ENCODE measurements around the gene SLC5A7.

Gene SLC5A7
- 0 reads per million in 2 donors for total RNA-seq

- no peak for DNase-seq
Observed at GRCh38 chr2:107986278-107987217, at the start of gene SLC5A7. SLC5A7 (plus strand) TSS chr2:107986524; CDS start chr2:107988156, 1,632 bp downstream.

DNA sequence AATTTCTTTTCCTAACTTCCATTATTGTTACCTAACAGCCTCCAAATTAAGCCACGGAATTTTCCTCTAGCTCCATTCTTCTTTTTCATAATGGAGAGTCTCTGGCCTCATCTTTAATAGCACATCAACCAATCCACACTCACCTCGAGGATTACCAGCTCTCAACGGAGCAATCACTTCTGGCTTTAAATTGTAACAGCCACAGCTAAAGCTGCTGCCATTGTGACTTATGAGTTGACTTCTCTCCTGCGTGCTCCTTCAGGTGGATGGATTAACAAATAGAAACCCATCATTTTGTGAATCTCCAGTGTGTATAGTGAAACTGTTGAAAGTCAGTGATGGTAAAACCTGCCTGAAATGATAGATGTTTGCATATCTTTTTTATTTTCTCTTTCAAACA, 24.9 kb upstream of the SLC5A7 start:
- DNase-seq: no peak

DNA sequence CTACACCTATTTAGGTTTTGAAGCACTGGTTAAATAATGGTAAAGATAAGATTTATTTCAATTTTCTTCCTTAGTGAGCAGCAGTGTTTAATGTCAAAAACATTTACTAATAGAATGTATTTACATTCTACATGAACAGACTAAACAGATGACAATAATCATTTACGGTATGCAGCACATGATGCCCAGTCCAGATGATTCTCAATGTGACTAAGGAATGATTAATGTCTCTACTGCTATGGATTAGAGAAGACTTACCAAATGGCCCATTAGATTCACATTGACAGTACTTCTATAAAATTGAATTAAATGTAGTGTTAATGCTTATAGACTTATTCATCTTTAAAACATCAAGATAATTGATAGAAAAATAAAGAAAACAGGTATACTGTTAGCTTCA, 22.1 kb upstream of the SLC5A7 start:
- no peak for DNase-seq

DNA sequence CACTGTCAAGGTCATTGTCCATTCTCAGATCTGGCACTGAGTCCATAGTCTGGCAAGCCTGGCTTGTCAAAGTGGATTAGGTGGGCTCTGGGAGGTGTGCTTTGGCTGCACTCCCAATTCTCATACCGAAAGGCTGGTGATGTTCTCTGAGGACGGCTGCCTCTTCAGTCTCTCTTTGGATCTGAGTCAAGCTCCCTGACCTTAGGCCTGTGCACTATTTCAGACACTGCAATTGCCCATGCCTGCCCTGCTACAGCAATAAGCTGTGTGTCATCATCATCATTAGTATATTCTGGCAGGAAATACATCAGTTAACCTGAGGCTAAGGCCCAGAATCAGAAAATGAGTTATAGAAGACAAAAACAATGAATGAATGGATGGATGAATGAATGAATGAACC, 1.6 kb upstream of the SLC5A7 start:
- no peak for DNase-seq

DNA sequence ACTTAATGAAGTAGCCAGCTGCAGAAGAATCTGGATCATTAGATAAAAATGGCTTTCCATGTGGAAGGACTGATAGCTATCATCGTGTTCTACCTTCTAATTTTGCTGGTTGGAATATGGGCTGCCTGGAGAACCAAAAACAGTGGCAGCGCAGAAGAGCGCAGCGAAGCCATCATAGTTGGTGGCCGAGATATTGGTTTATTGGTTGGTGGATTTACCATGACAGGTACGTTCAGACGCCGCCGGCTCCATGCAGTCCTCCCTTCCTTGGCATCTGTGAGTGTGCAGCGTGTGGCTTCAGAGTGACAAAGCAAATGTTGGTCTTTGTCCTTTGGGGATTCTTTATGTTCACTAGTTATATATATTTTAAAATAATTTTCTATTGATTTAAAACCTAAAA, 1.8 kb downstream of the SLC5A7 start:
- DNase-seq: no peak

DNA sequence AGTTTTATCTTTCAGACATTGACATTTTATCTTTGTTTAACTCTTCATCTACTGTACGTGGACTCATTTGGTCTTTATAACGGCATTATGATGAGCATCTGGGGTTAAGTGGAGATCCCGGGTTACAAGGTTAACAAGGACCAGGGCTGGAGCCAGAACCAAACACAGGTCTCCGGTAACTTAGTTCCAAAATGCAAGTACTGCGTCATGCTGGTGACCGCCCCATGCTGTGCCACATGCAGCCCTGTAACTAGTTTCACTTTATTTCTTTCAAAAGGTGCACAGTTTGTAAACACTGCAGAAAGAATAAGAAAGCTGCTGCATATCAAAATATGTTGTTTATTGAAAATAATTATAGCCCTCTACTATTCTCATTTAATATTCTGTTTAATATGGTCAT, 3.1 kb downstream of the SLC5A7 start:
- DNase-seq: no peak

- DNase-seq: no peak
Observed at GRCh38 chr2:107990718-107991117, 4.4 kb downstream of the SLC5A7 start.

GRCh38 chr2:107992069-107992468, 5.7 kb downstream of the SLC5A7 start:
- no peak for DNase-seq

DNA sequence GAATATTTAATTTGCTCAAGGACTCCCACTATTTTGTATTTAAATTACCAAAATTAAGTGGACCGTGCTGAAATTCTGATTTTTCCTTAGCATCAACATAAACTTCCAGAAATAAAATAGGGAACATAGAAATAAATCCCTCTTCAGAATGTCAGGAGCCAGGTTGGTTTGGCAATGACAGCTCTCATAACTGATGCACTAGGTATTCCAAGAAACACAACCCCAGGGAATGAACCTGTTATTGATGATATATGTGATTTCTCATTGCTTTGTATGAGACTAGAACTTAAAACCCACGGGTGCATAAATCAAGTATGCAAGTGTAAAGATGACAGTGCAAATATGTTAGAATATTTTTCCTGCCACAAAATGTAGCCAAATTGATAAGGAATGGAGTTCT, 12.8 kb downstream of the SLC5A7 start:
- no peak for DNase-seq

DNA sequence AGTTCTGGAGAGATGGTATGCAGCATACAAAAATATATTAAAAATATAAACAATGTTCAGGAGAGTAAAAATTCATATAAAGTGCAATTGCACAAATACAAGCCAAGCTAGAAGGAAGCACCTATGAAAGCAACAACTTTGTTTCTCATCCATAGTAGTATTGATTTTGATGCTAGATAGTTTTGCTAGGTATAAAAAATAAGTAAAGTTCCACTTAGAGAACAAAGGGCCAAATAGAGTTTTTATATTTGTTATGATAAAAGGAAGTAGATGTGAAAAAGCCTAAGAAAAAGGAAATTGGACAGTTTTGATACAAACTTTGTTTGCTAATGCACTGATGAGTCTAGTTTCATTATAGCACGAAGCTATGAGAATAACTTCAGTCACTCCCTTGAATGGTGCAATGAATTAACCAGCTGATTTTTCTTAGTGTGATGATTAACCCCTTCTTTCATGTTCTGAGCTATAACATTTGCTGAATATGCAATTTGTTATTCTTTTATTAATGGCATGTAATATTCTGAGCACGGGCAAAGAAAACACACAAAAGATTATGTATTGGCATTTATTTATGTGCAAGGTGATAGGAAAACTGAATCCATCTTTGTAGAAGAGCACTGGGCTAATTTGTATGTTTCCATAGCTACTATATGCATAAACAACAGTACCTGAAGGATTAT, 24.7 kb downstream of the SLC5A7 start:
- DNase-seq: no peak

GRCh38 chr2:108013305-108013704, 27.0 kb downstream of the SLC5A7 start:
- DNase-seq: no peak

DNA sequence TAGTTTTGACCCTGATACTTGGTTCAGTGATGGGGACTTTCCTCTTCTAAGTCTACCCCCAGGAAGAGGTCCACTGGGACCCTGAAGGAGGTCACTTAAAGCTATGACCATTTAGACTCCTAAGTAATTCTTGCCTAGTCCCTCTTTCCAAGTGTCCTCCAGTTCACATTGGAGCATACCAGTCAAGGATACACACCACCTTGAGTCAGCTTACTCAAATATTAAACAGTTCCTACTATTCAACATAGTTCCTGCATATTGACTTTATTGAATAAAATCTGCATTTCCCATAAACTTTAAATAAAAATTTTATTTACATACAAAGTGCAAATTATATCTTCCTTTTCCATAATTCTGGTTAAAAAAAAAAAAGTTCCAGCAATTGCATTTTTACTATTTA, 36.3 kb downstream of the SLC5A7 start:
- DNase-seq: no peak

DNA sequence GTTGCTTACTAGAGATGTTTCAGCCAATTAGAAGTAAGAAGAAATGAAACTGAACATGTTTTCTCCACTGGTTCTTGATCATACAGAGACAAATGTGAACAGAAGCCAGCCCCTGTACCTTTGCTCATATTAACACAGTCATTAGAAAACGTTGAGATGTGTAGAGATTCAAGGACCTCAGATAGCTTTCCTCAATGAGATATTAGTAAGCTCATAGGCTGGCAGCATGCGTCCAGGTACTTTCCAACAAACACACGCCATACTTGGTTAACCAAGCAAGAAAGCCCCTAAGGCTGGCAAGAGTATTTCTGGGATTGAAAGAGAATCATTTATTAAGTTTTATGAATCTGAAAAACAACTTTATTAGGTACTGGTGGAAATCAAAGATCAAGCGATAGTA, 37.5 kb downstream of the SLC5A7 start:
- no peak for DNase-seq

DNA sequence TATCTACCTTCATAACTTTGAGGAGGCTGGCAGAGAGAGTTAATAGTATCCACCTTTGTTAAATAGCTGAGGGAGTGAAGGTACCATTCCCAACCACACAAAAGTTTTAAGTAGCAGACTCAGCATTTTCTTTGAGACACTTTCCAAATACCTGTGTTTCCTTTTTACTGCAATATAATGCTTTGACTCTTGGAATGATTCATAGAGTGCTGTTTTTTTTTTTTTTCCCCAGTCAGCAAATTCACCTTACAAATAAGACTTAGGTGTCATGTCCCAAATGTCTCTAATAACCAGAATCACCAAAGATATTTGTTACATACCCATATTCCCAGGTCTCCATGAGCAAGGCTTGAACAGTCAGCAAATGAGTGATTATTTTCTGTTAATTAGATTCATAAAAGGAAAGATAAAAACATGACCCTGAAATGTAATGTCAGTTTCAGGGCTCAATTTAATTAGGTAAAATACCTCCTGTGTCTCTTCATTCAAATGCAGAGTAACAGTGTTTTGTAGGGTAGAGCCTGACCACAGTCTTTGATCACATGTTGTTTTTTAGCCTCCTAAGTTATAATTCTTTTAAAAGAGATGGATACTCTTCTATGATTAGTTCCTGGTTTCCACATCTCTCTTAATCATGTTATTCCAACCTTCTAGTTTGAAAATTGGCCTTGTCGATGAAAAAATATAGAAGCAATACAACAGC, 39.9 kb downstream of the SLC5A7 start:
- no peak for DNase-seq

- no peak for DNase-seq
Observed at GRCh38 chr2:108029496-108029895, 43.2 kb downstream of the SLC5A7 start.

GRCh38 chr2:108029912-108030311, 43.6 kb downstream of the SLC5A7 start:
- no peak for DNase-seq

- DNase-seq: no peak
Observed at GRCh38 chr2:108031471-108031941, 45.2 kb downstream of the SLC5A7 start.

DNA sequence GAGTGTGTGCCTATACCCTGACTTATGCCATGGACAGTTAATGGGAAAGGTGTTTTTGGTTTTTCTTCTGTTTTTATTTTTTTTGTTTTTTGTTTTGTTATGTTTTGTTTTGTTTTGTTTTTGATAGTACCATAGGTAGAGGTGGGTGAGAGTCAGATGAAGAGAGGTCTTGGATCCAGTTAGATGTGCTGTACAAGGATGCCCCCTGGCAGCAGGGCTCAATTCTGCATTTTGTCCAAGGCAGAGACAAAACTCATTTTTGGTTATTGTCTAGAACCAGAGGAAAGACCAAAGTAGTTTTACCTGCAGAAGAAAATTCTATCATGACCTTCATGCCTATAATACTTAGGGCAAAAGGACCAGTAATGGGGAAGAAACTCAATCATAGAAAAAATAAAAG, 48.5 kb downstream of the SLC5A7 start:
- no peak for DNase-seq

DNA sequence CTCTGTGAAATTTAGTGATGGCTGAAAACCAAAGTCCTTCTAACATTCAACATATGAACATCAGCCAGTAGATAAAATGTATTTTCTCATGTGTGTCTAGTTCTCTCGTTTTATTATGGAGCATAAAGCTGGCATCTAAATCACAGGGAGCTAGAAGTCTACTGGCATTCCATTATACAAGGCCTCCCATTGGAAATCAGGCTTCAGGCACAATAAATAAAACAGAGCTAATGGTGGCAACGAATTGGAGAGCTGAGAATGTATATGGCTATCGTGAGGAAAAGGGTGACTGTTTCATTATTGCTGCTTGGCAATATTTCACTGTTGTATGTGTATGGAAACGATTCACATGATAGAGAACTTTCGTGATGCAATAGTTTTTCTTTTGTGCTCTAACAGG, 62.4 kb downstream of the SLC5A7 start:
- DNase-seq: no peak

DNA sequence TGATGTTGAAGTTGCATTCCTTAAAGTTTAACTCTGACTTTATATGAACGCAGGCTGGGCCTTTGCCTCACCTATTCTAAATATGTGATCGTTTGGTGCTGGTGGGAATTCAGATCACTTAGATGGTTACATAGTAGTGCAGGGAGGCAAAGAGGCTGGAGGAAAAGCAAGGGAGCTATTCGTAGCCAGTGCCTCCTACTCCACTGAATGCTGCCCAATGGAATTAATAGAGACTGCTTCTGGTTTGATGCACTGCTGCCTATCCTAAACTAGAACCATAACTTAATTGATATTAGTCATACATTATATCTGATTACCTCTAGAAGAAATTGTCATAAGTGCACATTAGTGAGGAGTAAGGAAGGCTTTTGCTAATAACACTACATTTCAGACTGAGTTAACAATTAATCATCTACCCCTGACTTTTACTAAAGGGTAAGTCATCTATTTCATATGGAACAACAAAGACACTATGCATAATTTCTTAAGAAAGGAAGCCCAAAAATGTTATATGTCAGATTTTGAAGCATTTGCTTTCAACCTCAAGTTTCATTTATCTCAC, 72.3 kb downstream of the SLC5A7 start:
- no peak for DNase-seq

- DNase-seq: no peak
Observed at GRCh38 chr2:108061439-108062042, 75.2 kb downstream of the SLC5A7 start.
